PC-9 (cell line): ENCODE measurements around the gene FASTKD2. TPM values are rescaled to one million over a fixed set of nuclear protein-coding genes. Genes with fewer than 3 reads are reported as not detected.

Experiments used
- BruUV-seq: library from RNA; stranded (reverse); fragments of 400-500 nt; replicated peaks from 2 replicates; lab custom pipeline; 2021; lab: Mats Ljungman, UMichigan
- CTCF ChIA-PET: fragments of 300-600 bp; sonication (Branson Sonifier 250); formaldehyde crosslinking; loops from one replicate; lab custom pipeline; 2022; ENCODE audit warnings: antibody characterized with exemption; lab: Charles Lee
- POLR2A ChIA-PET: fragments of 300-600 bp; sonication (Branson Sonifier 250); formaldehyde crosslinking; loops from one replicate; lab custom pipeline; 2022; ENCODE audit warnings: antibody characterized with exemption; ENCODE audit not compliant: unreplicated experiment; lab: Charles Lee
- DNase-seq, 2 experiments: peaks; one replicate each; pipeline versions ENCODE4 v3.0.0 to v3.0.0-alpha.2; 2015 to 2022; ENCODE audit warnings: mixed read lengths in 1 of 2
- H2AFZ ChIP-seq: fragments of 200-600 bp; sonication (generic); 2 replicates; pipeline ENCODE4 v1.8.1; 2017; ENCODE audit warnings: antibody characterized with exemption
- H3F3A ChIP-seq: fragments of 200-600 bp; sonication (generic); 2 replicates; pipeline ENCODE4 v1.8.1; 2017; ENCODE audit warnings: antibody characterized with exemption, mild to moderate bottlenecking, low read depth; ENCODE audit not compliant: insufficient read depth
- H3K27ac ChIP-seq: fragments of 200-600 bp; sonication (generic); 2 replicates; pipeline ENCODE4 v1.6.1; 2016; ENCODE audit warnings: mixed run types
- H3K27me3 ChIP-seq: fragments of 200-600 bp; sonication (generic); 2 replicates; pipeline ENCODE4 v1.6.1; 2016; ENCODE audit warnings: low read depth, mixed run types; ENCODE audit not compliant: insufficient read depth
- H3K36me3 ChIP-seq: fragments of 200-600 bp; sonication (generic); 2 replicates; pipeline ENCODE4 v1.6.1; 2016; ENCODE audit warnings: low read depth, mixed run types
- H3K4me1 ChIP-seq: fragments of 200-600 bp; sonication (generic); replicated peaks from 2 replicates; pipeline ENCODE4 v1.6.1; 2016; ENCODE audit warnings: mixed run types; ENCODE audit not compliant: insufficient read depth
- H3K4me2 ChIP-seq: fragments of 200-600 bp; sonication (generic); 2 replicates; pipeline ENCODE4 v1.6.1; 2017; ENCODE audit warnings: mixed run types
- H3K4me3 ChIP-seq: fragments of 200-600 bp; sonication (generic); 2 replicates; pipeline ENCODE4 v1.6.1; 2016; ENCODE audit warnings: mixed run types
- H3K79me2 ChIP-seq: fragments of 200-600 bp; sonication (generic); 2 replicates; pipeline ENCODE4 v1.6.1; 2017; ENCODE audit warnings: low read depth, mixed run types
- H3K9me2 ChIP-seq: fragments of 200-600 bp; sonication (generic); 2 replicates; pipeline ENCODE4 v1.8.1; 2017; ENCODE audit warnings: mild to moderate bottlenecking; ENCODE audit not compliant: insufficient read depth
- H3K9me3 ChIP-seq: fragments of 200-600 bp; sonication (generic); 2 replicates; pipeline ENCODE4 v1.8.1; 2016; ENCODE audit warnings: low read depth; ENCODE audit not compliant: insufficient read depth
- H4K20me1 ChIP-seq: fragments of 200-600 bp; sonication (generic); 2 replicates; pipeline ENCODE4 v1.8.1; 2017; ENCODE audit not compliant: insufficient read depth
- CTCF ChIP-seq: fragments of 200-600 bp; sonication (generic); conservative IDR thresholded peaks from 2 replicates; pipeline ENCODE4 v1.6.1; 2017; ENCODE audit warnings: mixed run types, antibody characterized with exemption, mild to moderate bottlenecking, moderate library complexity
- EZH2 ChIP-seq: fragments of 200-600 bp; sonication (generic); IDR thresholded peaks from 2 replicates; pipeline ENCODE4 v1.8.0; 2017; ENCODE audit warnings: antibody characterized with exemption, low read depth
- intact Hi-C: fragments of 100-400 bp; cut with micrococcal nuclease; formaldehyde crosslinking; loops from one replicate; pipeline ENCODE4 v1.10.0; 2022; ENCODE audit not compliant: unreplicated experiment
- microRNA-seq: library from miRNA; unstranded; fragments of <30 nt; microRNA quantifications from one replicate; pipeline ENCODE4 v1.2.0, GENCODE V29; 2021; ENCODE audit warnings: borderline number of aligned reads, borderline replicate concordance
- total RNA-seq: library from RNA; stranded (reverse); gene quantifications from 2 replicates; pipeline ENCODE4 v1.2.3, GENCODE V29; 2021

FASTKD2 gene
- total RNA-seq, 1 experiment from 2014 or later = 12.1 TPM

- H3K27me3 ChIP-seq = no peaks in the 10 kb centered on the region
- no TSS peak for BruUV-seq
- no peaks in the 10 kb centered on the region for H3F3A ChIP-seq
- H3K36me3 ChIP-seq = no peaks in the 10 kb centered on the region
- no peaks in the 10 kb centered on the region for H3K9me3 ChIP-seq
- H3K4me3 ChIP-seq = no peak overlapping the region
- H3K4me2 ChIP-seq = no peak overlapping the region
- H3K9me2 ChIP-seq = no peaks in the 10 kb centered on the region
- TF ChIP-seq CTCF (no peak), EZH2 (no peak)
- H3K27ac ChIP-seq = no peak overlapping the region
- H3K4me1 ChIP-seq = no peaks in the 10 kb centered on the region
- H4K20me1 ChIP-seq = no peaks in the 10 kb centered on the region
- no peaks in the 10 kb centered on the region for H3K79me2 ChIP-seq
- no peak overlapping the region for H2AFZ ChIP-seq
- no peak for DNase-seq
- intact Hi-C loops = no loop called here
- POLR2A ChIA-PET = no interaction called here
- CTCF ChIA-PET = no interaction called here
These were observed 72.4 kb downstream of the FASTKD2 start for GRCh38 chr2:206837775-206838174.

DNA sequence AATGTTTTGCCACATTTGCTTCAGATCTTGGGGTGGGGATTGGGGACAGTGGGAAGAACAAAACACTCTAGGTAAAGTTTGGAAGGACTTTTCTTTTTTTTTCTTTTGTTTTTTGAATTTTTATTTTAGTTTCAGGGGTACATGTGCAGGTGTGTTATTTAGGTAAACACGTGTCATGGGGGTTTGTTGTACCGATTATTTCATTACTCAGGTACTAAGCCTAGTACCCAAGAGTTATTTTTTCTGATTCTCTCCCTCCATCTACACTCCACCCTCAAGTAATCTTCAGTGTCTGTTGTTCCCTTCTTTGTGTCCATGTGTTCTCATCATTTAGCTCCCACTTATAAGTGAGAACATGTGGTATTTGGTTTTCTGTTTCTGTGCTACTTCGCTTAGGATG lies 73.3 kb downstream of the FASTKD2 start:
- Histone ChIP-seq H3K4me3 (no peak overlapping the region), H3K9me2 (no peaks in the 10 kb centered on the region), H3K27me3 (no peaks in the 10 kb centered on the region), H4K20me1 (no peaks in the 10 kb centered on the region), H3K79me2 (no peaks in the 10 kb centered on the region), H3F3A (no peaks in the 10 kb centered on the region), H2AFZ (no peak overlapping the region), H3K4me1 (no peaks in the 10 kb centered on the region), H3K4me2 (no peak overlapping the region), H3K36me3 (no peaks in the 10 kb centered on the region), H3K9me3 (no peaks in the 10 kb centered on the region), H3K27ac (no peak overlapping the region)
- CTCF ChIA-PET = interaction anchor here (0.7 kb wide), 1 partner anchor 685 kb away, joined by 4 read pairs; no protein-coding TSS in a partner anchor
- TF ChIP-seq CTCF (no peak), EZH2 (no peak)
- intact Hi-C loops = no loop called here
- POLR2A ChIA-PET = no interaction called here
- no peak for DNase-seq
- no TSS peak for BruUV-seq

DNA sequence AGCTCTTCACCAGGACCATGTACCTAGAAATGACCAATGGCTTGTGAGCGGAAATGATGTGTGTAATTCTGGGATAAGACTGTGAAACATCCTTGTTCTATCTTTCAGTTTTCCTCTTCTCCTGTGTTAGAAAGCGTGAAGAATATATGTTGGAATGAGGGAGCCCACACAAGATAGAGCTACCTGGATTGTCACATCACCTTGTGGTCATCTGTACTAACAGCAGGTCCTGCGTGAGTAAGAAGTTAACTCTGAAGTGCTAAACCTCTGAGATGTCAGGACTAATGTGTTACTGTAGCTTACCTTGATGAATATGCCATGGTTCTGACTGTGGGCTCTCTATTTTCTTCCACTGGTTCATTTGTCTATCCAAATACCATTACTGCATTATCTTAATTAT lies 75.6 kb downstream of the FASTKD2 start:
- POLR2A ChIA-PET = no interaction called here
- CTCF ChIA-PET = no interaction called here

More for the DNA sequence above, 75.6 kb downstream of the FASTKD2 start:
- TF ChIP-seq CTCF (no peak), EZH2 (no peak)
- Histone ChIP-seq H3K4me2 (no peak overlapping the region), H3K9me2 (no peaks in the 10 kb centered on the region), H3K4me1 (no peaks in the 10 kb centered on the region), H3K9me3 (no peaks in the 10 kb centered on the region), H3F3A (no peaks in the 10 kb centered on the region), H3K79me2 (no peaks in the 10 kb centered on the region), H2AFZ (no peak overlapping the region), H3K4me3 (no peak overlapping the region), H3K36me3 (no peaks in the 10 kb centered on the region), H4K20me1 (no peaks in the 10 kb centered on the region), H3K27ac (no peak overlapping the region), H3K27me3 (no peaks in the 10 kb centered on the region)
- intact Hi-C loops = no loop called here
- no peak for DNase-seq
- BruUV-seq = no TSS peak

Small RNAs within 50 kb of the gene (microRNA-seq; reads per million reads assigned to microRNA genes)
- not detected for gene MIR3130-1
- not detected for gene MIR3130-2

Other genes with a start within 250 kb of the FASTKD2 start
- gene FAM237A, start 123.1 kb upstream of the FASTKD2 start, total RNA-seq = not detected in 2 replicates
- not detected in 2 replicates for gene DYTN, start 47.2 kb upstream of the FASTKD2 start, total RNA-seq
- gene MDH1B, start 278 bp upstream of the FASTKD2 start, total RNA-seq = 2.7 and 4.1 TPM in 2 replicates
- not detected in 2 replicates for gene CPO, start 173.9 kb downstream of the FASTKD2 start, total RNA-seq